ENCODE measurements around the gene PRRC2A.

DNA sequence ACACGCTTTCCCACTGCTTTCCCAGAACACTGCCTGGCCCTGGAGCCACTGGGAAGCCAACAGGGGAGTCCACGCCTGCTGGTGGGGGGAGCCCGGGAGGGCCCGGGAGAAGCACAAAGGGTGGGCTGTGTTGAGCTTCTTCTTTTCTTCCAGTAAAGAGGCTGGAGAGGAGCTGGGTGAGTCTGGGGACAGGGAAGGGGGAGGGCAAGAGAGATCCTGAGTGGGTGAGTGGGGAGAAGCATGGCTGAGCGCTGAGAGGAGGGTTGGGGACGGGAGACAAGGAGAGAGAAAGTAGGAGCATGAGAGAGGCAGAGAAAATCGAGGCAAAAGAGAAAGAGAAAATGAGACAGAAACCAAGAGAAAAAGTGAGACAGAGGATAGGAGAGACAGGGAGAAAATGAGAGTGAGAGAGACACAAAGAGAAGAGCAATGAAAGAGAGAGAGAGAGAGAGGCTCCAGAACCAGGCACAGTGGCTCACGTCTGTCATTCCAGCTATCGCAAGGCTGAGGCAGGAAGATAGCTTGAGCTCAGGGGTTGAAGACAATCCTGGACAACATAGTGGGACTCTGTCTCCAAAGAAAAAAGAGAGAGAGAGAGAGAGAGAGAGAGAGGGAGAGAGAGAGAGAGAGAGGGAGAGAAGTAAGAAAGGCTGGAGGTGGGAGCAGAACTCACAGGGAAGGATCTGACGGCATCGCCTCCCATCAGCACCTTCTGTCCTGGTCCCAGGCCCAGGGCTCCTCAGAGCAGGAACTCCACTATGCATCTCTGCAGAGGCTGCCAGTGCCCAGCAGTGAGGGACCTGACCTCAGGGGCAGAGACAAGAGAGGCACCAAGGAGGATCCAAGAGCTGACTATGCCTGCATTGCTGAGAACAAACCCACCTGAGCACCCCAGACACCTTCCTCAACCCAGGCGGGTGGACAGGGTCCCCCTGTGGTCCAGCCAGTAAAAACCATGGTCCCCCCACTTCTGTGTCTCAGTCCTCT is 32.4 kb upstream of the PRRC2A start:
- TF ChIP-seq EZH2 (IDR thresholded peaks at IDR 0.05; ENCODE audit: insufficient read depth, poor library complexity, severe bottlenecking) (no peak), EZH2phosphoT487 (IDR thresholded peaks at IDR 0.05; ENCODE audit: insufficient read depth, low read depth) (no peak)
